ENCODE measurements around the gene BAZ1B.
A peak's percentile ranks its signal among the peaks of the same experiment; 100 is the strongest.
"Not testable (repeated sequence)": the region's sequence is repeated elsewhere in the genome, so short reads cannot be mapped to it uniquely, and the experiment has no call there.

BAZ1B gene

GRCh38 chr7:73522105-73522872, at the start of gene BAZ1B:
TSS of gene BAZ1B (minus strand) at chr7:73522293. CDS start at chr7:73521933, 360 bp downstream.
- DNase-seq (ENCODE audit: low read depth), result peak; percentile 96

- DNase-seq (ENCODE audit: low read depth), result no peak
Observed at GRCh38 chr7:73570977-73571376, 48.9 kb upstream of the BAZ1B start.

- no peak for DNase-seq (ENCODE audit: low read depth)
Observed at GRCh38 chr7:73570521-73570920, 48.4 kb upstream of the BAZ1B start.

GRCh38 chr7:73569042-73569608, 47.0 kb upstream of the BAZ1B start:
- no peak for DNase-seq (ENCODE audit: low read depth)

- no peak for DNase-seq (ENCODE audit: low read depth)
Observed at GRCh38 chr7:73567846-73568685, 46.0 kb upstream of the BAZ1B start.

GRCh38 chr7:73567140-73567539, 45.0 kb upstream of the BAZ1B start:
- DNase-seq (ENCODE audit: low read depth), result no peak

- DNase-seq (ENCODE audit: low read depth), result not testable (repeated sequence)
Observed at GRCh38 chr7:73566431-73566830, 44.3 kb upstream of the BAZ1B start.

GRCh38 chr7:73565675-73566340, 43.7 kb upstream of the BAZ1B start:
- no peak for DNase-seq (ENCODE audit: low read depth)

GRCh38 chr7:73560109-73560835, 38.2 kb upstream of the BAZ1B start:
- no peak for DNase-seq (ENCODE audit: low read depth)

- peak; percentile 61 for DNase-seq (ENCODE audit: low read depth)
Observed at GRCh38 chr7:73557397-73558257, 35.5 kb upstream of the BAZ1B start, which contains the start of gene BCL7B. TSS of gene BCL7B (minus strand) at chr7:73557690. CDS start at chr7:73557578, 112 bp downstream.

- peak; percentile 81 for DNase-seq (ENCODE audit: low read depth)
Observed at GRCh38 chr7:73557108-73557396, 35.0 kb upstream of the BAZ1B start.

- DNase-seq (ENCODE audit: low read depth), result no peak
Observed at GRCh38 chr7:73556208-73557107, 34.4 kb upstream of the BAZ1B start.

- DNase-seq (ENCODE audit: low read depth), result no peak
Observed at GRCh38 chr7:73555411-73555982, 33.4 kb upstream of the BAZ1B start.

GRCh38 chr7:73550093-73550492, 28.0 kb upstream of the BAZ1B start:
- not testable (repeated sequence) for DNase-seq (ENCODE audit: low read depth)

- no peak for DNase-seq (ENCODE audit: low read depth)
Observed at GRCh38 chr7:73549176-73549575, 27.1 kb upstream of the BAZ1B start.

- no peak for DNase-seq (ENCODE audit: low read depth)
Observed at GRCh38 chr7:73547841-73548240, 25.7 kb upstream of the BAZ1B start.

- no peak for DNase-seq (ENCODE audit: low read depth)
Observed at GRCh38 chr7:73544678-73545077, 22.6 kb upstream of the BAZ1B start.

GRCh38 chr7:73541722-73542121, 19.6 kb upstream of the BAZ1B start:
- DNase-seq (ENCODE audit: low read depth), result no peak

GRCh38 chr7:73539709-73540108, 17.6 kb upstream of the BAZ1B start:
- DNase-seq (ENCODE audit: low read depth), result no peak

Measured in activated gamma-delta T cell treated with anti-CD3 and anti-CD28 coated beads, Interleukin-2, amount 50 U/mL, for 16 hours (primary cell).